ENCODE measurements around the gene CCNY.

The CCNY gene

GRCh38 chr10:35322636-35323035 is 13.7 kb upstream of the CCNY start:
- Histone ChIP-seq H3K9ac (ENCODE audit: low read depth, low read length, poor library complexity, severe bottlenecking) (no peak overlapping the region), H3K9me2 (replicated peaks; ENCODE audit: low read depth, low read length) (no peaks in the 10 kb centered on the region), H3K36me3 (ENCODE audit: insufficient read depth, low read length) (no peaks in the 10 kb centered on the region), H3K27me3 (ENCODE audit: insufficient read depth, low read length, poor library complexity, severe bottlenecking) (no peaks in the 10 kb centered on the region), H2AFZ (ENCODE audit: low read length) (no peak overlapping the region), H3K9me3 (ENCODE audit: insufficient read depth, low read depth, low read length) (no peaks in the 10 kb centered on the region), H3K4me3 (ENCODE audit: low read length, poor library complexity, severe bottlenecking) (no peak overlapping the region), H3K4me2 (ENCODE audit: low read depth, low read length, poor library complexity, severe bottlenecking) (no peak overlapping the region), H4K20me1 (ENCODE audit: insufficient read depth, low read length, poor library complexity, severe bottlenecking) (no peaks in the 10 kb centered on the region), H3K79me2 (ENCODE audit: insufficient read depth, low read length) (no peaks in the 10 kb centered on the region; the same call in 1 of the 2 replicates), H3K4me1 (ENCODE audit: insufficient read depth, low read length, poor library complexity, severe bottlenecking) (peaks cover 10% of the 10 kb centered on the region), H3F3A (ENCODE audit: low read depth) (no peaks in the 10 kb centered on the region)
- TF ChIP-seq CTCF (conservative IDR thresholded peaks at IDR 0.05; ENCODE audit: low read length) (no peak), EZH2phosphoT487 (IDR thresholded peaks at IDR 0.05; ENCODE audit: borderline replicate concordance) (no peak)

GRCh38 chr10:35324196-35324595 is 12.1 kb upstream of the CCNY start:
- Histone ChIP-seq H3K27me3 (ENCODE audit: insufficient read depth, low read length, poor library complexity, severe bottlenecking) (no peaks in the 10 kb centered on the region), H3K4me1 (ENCODE audit: insufficient read depth, low read length, poor library complexity, severe bottlenecking) (peaks cover 8% of the 10 kb centered on the region), H3K36me3 (ENCODE audit: insufficient read depth, low read length) (no peaks in the 10 kb centered on the region), H3K9ac (ENCODE audit: low read depth, low read length, poor library complexity, severe bottlenecking) (no peak overlapping the region), H2AFZ (ENCODE audit: low read length) (no peak overlapping the region), H3K9me3 (ENCODE audit: insufficient read depth, low read depth, low read length) (no peaks in the 10 kb centered on the region), H3K4me3 (ENCODE audit: low read length, poor library complexity, severe bottlenecking) (no peak overlapping the region), H3K9me2 (replicated peaks; ENCODE audit: low read depth, low read length) (no peaks in the 10 kb centered on the region), H3F3A (ENCODE audit: low read depth) (no peaks in the 10 kb centered on the region), H3K4me2 (ENCODE audit: low read depth, low read length, poor library complexity, severe bottlenecking) (no peak overlapping the region), H3K79me2 (ENCODE audit: insufficient read depth, low read length) (no peaks in the 10 kb centered on the region; the same call in 1 of the 2 replicates), H4K20me1 (ENCODE audit: insufficient read depth, low read length, poor library complexity, severe bottlenecking) (no peaks in the 10 kb centered on the region)
- TF ChIP-seq EZH2phosphoT487 (IDR thresholded peaks at IDR 0.05; ENCODE audit: borderline replicate concordance) (no peak), CTCF (conservative IDR thresholded peaks at IDR 0.05; ENCODE audit: low read length) (no peak)

GRCh38 chr10:35326466-35327235 is 9.7 kb upstream of the CCNY start:
- Histone ChIP-seq H2AFZ (ENCODE audit: low read length) (no peak overlapping the region), H3K4me1 (ENCODE audit: insufficient read depth, low read length, poor library complexity, severe bottlenecking) (peaks cover 11% of the 10 kb centered on the region), H3K4me3 (ENCODE audit: low read length, poor library complexity, severe bottlenecking) (no peak overlapping the region), H3K9me3 (ENCODE audit: insufficient read depth, low read depth, low read length) (no peaks in the 10 kb centered on the region), H3K27me3 (ENCODE audit: insufficient read depth, low read length, poor library complexity, severe bottlenecking) (no peaks in the 10 kb centered on the region), H3K4me2 (ENCODE audit: low read depth, low read length, poor library complexity, severe bottlenecking) (no peak overlapping the region), H4K20me1 (ENCODE audit: insufficient read depth, low read length, poor library complexity, severe bottlenecking) (no peaks in the 10 kb centered on the region), H3K79me2 (ENCODE audit: insufficient read depth, low read length) (peaks cover 11% of the 10 kb centered on the region), H3K9ac (ENCODE audit: low read depth, low read length, poor library complexity, severe bottlenecking) (no peak overlapping the region), H3F3A (ENCODE audit: low read depth) (no peaks in the 10 kb centered on the region), H3K36me3 (ENCODE audit: insufficient read depth, low read length) (no peaks in the 10 kb centered on the region), H3K9me2 (replicated peaks; ENCODE audit: low read depth, low read length) (no peaks in the 10 kb centered on the region)
- TF ChIP-seq EZH2phosphoT487 (IDR thresholded peaks at IDR 0.05; ENCODE audit: borderline replicate concordance): no peak
- TF ChIP-seq CTCF (conservative IDR thresholded peaks at IDR 0.05; ENCODE audit: low read length): no peak

All from Loucy (cell line).